ENCODE data around the gene CCS.
"Not testable (repeated sequence)": the region's sequence is repeated elsewhere in the genome, so short reads cannot be mapped to it uniquely, and the experiment has no call there.

Gene CCS

DNA sequence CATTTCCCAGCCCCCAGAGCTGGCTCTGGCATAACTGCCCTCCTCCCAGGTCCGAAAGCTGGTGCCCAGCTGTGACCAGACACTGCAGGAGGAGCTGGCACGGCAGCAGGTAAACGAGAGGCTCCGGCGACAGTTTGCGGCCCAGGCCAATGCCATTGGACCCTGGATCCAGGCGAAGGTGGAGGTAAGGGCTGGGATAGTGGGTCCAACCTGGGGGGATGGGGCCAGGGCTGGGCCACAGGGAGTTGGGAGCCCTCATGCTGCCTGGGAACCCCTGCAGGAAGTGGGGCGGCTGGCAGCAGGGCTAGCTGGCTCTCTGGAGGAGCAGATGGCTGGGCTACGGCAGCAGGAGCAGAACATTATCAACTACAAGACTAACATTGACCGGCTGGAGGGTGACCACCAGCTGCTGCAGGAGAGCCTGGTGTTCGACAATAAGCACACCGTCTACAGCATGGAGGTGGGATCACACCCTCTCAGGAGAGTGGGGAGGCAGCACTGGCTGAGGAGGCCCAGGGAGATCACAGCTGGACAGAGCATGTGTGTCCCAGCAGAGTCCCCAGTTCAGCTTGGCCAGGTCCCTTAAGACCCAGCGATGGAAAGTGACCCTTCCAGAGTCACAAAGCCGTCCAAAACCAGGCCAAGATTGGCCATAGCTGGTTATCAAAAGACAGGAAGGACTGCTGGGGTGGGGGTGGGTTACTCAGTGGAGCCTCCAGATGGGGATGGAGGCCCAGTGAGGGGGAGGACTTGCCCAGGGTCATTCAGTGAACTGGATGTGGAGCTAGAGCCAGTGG, 31.6 kb upstream of the CCS start:
- DNase-seq = no peak

DNA sequence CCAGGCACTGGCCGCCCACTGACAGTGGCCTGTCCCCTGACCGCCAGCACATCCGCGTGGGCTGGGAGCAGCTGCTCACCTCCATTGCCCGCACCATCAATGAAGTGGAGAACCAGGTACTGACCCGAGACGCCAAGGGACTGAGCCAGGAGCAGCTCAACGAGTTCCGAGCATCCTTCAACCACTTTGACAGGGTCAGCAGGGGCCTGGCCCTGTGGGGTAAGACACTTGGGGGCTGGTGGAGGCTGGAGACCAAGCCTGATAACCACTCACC, 31.1 kb upstream of the CCS start:
- no peak for DNase-seq

DNA sequence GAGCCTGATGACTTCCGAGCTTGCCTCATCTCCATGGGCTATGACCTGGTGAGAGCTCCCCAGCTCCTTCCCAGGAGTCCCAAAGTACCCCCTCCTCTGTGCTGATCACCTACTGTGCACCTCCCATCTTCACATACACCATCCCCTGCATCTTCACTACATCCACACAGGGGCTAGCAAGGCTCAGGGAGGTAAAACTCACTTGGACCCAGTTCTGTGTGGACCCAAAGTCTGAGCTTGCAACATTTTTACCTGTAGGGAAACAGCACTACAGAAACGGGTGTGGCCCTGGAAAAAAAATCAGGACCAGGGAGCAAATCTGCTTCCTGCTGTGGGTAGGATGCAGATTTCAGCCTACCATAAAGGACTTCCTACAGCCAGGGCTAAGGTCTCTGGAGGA, 30.7 kb upstream of the CCS start:
- no peak for DNase-seq

DNA sequence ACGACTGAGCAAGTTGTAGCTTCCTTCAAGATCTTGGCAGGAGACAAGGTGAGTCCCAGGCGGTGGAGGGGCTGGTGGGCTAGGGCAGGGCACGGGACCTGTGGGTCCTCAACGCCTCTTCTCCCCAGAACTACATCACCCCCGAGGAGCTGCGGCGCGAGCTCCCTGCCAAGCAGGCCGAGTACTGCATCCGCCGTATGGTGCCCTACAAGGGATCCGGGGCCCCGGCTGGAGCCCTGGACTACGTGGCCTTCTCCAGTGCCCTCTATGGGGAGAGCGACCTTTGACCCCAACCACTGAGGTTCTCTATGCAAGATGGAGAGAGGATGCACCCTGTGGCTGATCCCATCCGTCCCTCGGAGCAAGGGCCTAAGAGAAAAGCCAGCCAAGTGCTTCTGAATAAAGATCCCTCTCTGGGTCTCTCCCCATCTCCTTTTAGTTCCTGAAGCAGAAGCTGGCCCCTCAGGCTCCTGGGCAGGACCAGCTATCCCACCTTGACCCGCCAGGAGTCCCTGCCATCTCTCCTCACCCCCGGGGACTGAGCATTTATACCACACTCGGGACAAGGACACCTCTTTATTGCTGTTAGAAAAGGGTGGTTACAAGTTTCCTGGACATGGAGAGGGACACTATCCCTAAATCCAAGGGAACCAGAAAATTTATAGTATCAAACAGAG, 29.9 kb upstream of the CCS start:
- DNase-seq = no peak

DNA sequence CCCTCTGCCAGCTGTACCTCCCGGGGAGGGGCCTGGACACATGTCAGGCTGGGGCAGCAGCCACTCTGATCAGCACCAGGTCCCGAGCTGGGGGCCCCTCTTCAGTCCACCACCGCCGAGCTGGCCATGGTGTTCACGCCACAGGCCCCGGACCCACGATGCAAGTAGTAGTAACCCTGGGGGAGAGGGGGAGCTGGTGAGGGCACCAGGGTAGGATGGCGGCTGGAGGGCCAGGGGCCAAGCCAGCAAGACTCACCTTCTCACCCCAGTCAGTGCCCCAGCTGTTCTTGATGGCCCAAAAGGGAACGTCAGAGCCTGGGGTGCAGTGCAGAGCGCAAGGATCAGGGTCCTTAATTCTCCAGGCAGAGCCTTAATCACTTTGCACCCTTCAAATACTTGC, 29.2 kb upstream of the CCS start:
- DNase-seq = no peak

DNA sequence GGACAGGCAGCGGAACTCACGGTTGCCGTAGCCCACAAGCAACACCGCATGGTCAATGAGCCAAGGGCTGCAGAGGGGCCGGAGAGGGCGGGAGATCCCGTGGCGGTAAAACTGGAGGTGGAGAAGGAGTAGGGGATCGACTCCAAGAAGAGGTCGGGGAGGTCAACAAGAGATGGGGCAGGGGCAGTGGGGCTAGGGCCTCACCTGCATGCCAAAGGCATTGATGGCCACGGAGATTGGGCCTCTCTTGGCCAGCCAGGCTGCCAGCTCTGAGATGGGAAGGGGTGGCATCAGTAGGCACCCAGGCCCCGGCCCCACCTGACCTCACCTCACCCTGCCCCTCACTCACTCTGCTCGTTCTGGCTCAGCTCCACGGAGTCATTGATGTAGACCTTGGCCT, 28.4 kb upstream of the CCS start:
- DNase-seq = no peak

DNA sequence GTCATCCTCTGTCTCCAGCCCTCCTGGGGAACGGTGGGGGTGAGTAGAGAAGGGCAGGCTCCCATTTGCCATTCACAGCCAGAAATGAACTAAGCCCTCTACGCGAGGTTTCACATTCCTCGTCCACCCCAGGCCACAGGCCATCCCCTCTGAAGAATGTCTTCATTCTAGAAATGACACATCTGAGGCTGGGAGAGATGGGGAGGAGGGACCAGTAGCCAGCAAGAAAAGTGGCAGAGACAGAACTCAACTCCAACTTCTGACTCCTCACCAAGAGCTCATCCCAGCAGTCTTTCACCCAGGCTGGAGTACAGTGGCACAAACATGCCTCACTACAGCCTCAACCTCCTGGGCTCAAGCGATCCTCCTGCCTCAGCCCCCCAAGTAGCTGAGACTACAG, 28.0 kb upstream of the CCS start:
- DNase-seq = no peak

DNA sequence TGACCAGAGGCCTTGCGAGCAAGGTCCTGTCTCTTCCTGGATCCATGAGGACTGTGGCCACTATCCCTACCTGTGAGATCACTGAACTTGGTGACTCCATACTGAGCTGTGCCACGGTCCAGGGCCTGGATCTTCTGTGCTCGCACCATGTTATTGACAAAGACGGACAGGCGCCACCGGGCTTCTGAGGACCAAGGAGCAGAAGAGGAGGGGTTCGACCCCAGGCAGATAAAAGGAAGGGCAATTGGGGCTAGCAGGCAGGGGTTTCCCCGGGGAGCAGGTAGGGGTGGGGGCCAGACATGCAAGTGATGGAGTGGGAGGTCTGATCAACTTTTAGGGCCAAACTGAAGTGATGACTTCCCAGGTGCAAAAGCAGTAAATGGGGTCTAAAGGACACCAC, 26.8 kb upstream of the CCS start:
- no peak for DNase-seq

DNA sequence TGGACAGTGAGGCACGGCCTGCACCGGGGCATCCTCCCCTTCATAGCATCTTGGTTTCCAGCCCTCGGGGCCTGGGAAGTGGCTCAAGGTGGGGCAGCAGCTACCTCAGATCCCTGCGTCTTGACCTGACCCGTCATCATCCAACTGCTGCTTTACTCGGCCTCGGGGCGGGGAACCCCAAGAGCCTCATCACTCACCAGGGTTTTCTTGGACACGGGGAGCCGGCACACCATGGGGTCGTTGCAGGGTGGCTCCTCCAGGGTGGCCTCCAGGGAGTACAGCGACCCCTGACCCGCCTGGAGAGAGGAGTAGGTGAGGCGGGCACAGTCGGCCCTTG, 25.2 kb upstream of the CCS start:
- no peak for DNase-seq

DNA sequence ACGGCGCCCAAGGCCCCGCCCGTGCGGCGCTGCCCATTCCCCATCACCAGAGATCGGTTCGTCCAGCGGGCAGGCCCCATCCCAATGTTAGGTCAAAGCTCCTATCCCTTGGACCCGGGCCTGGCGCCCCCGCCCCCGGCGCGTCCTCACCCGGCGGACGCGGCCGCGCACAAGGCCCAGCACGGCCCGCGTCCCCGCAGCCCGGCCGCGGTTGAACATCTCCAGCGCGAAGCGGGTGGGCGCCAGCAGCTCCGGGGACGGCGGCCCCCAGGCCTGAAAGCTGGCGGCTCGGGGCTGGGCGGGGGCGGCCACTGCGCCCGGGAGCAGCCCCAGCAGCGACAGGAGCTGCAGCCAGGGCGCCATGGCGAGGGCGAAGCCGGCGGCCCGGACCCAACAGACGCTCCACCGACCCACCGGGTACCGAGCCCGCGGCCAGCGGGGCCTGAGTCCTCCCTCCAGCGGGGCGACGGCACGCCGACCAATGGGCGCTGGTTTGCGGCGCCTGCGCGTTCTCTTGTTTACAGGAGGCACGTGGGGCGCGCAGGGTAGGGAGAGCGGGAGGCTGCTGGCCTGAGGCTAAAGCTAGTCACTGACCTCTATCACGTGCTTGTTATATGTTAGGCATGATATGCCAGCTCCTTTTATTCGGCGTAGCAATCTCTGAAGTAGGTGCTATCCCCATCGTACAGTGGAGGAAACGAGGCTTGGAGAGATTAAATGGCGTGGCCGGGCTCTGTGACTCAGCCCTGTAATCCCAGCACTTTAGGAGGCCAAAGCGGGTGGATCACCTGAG, 24.7 kb upstream of the CCS start, which contains the start of gene CTSF:
Gene CTSF (minus strand): TSS at position 483 of the 793 bp plus-strand sequence. CDS start 120 bp downstream, at position 363.
- peak in 13 of 14 donors; percentile 73 to 95 (median 85) for DNase-seq

DNA sequence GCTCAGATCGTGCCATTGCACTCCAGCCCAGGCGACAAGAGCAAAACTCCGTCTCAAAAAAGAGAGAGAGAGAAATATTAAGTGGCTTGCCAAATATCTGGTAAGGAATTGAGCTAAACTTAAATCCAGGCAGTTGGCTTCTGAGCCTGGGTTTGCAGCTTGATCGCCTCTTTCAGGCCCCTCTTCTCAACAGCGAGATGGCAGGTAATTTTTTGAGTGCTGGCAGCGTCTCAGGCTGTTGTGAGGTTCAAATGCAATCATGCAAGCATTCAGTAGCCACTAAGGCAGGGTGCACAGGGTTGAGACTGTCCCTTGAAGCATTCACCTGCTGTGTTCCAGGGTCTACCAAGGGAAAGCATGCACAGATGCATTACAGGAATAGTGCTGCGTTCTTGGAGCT, 23.9 kb upstream of the CCS start:
- no peak for DNase-seq

DNA sequence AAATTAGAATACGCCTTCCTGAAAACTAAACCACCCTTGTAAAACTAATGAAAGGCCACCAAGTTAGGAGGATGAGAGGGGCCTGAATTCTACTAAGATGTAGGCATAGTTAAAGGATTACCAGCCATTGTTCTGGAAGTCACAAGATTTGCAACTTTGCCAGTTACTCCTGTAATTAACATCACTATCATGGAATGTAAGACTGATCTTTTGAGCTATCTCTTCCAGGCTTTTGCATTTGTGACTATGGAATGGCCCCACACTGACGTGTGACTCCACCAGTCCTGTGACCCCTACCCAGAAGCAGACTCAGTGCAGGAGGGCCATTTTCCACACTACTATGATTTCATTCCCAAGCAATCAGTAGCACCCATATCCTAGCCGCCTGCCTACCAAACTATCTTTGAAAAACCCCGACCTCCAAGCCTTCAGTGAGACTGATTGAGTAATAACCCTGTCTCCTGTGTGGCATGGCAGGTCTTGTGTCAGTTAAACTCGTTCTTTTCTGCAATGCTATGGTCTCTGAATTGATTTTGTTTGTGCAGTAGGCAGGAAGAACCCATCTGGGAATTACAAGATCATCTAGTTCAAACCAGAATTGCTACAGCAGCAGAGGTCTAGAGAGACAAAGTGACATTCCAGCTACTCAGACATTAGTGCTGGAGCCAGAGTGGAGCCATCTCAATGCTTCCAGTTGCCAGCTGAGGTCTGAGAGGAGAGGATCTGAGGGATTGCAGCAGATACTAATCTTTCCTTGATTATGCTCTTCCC, 22.7 kb upstream of the CCS start:
- DNase-seq = no peak

DNA sequence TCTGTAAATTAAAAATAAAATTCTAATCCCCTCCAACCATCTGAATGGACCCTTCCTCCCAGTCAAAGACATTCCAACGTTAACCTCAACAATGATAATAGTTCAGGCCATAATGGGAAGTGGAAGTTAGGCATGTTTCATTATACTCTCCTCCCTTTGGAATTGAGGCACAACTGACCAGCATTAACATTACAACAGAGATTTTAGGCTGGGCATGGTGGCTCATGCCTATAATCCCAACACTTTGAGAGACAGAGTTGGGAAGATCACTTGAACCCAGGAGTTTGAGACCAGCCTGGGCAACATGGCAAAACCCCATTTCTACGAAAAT, 22.2 kb upstream of the CCS start:
- DNase-seq = no peak

DNA sequence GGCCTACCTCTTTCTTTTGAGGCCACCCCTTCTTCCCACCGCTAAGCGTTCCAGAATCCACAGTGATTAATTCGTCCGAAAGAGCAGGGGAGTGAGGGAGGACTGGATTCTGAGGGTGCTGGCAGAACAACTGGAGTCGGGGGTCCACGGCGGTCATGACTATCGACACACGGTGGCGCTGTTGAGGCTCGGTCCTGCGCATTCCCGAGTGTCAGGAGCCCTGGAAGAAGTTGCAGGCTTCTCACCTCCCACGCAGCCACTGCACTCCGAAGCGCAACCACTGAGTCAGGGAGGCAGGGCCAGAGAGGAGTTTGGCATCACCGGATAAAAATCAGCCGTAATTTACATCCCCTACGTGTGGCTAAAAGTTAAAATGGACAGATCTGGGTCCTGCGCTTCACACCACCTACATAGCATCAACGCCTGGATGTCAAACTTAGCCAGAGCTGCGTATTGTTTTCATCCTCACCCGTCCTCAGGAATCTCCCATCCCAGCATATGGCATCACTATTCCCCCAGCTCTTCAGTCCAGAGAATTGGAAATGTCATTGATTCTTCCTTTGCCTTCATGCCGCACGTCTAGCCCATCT, 13.9 kb upstream of the CCS start:
- peak in 10 of 14 donors; percentile 8 to 64 (median 42) for DNase-seq

DNA sequence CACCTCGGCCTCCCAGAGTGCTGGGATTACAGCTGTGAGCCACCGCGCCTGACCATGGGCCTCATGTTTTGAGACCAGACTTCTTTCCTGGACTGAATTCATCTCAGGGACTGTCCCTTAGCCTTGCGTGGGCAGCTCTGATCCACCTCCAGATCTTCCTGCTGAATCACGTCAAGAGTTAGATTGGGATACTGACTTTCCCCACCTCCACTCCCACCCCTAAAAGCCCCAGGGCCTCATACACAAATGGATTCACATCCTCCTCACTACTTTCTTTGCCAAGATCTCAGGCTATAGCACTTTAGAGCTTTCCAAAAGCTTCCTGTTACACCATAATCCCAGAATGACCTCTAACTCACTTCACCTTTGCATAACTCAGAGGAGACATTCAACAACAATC, 12.2 kb upstream of the CCS start:
- DNase-seq = no peak

DNA sequence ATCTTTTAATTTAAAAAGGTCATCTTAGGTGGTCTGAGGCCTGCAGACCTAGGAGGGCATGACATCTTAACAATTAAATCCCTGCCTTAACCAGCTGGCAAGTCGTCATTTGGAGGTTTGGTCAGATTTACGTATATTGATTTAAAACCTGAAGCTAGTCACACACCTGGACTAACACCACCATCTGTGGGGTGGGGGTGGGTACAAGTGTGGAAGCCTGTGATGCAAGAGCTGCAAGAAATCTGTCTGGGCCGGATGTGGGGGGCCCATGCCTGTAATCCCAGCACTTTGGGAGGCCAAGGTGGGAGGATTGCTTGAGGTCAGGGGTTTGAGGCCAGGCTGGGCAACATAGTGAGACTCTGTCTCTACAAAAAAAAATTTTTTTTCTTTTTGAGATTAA, 11.7 kb upstream of the CCS start:
- no peak for DNase-seq

DNA sequence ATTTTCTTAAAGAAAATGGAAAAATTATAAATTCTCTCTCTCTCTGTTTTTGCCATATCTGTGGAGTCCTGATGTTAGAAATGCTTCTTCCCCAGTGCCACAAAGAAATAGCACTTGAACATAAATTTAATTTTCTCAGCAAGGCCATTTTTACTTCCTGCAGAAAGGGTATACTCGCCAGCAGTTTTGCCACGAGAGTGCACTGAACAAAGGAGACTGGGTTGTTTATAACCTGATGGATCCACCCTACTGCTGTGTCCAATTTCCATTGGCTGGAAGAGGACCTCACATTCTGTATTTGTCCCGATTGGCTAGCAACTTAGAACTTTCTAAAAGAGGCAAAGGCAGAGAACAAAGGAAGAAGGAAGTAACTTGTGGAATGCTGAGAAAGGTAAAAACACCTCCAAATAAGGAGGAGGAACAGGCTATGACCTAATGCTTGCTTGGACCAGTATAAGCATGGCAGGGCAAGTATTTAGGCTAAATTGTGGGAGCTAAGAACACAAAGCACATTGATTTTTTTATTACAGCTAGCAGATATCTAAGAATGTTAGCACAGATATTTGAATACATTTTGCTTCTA, 10.3 kb upstream of the CCS start:
- not testable (repeated sequence) for DNase-seq

DNA sequence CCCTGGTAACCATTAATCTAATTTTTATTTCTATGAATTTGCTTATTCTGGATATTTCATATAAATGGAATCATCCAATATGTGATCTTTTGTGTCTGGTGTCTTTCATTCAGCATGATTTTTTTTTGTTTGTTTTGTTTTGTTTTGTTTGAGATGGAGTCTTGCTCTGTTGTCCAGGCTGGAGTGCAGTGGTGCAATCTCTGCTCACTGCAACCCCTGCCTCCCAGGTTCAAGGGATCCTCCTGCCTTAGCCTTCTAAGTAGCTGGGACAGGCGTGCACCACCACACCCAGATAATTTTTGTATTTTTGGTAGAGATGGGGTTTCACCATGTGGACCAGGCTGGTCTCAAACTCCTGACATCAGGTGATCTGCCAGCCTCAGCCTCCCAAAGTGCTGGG, 7.5 kb upstream of the CCS start:
- not testable (repeated sequence) for DNase-seq

DNA sequence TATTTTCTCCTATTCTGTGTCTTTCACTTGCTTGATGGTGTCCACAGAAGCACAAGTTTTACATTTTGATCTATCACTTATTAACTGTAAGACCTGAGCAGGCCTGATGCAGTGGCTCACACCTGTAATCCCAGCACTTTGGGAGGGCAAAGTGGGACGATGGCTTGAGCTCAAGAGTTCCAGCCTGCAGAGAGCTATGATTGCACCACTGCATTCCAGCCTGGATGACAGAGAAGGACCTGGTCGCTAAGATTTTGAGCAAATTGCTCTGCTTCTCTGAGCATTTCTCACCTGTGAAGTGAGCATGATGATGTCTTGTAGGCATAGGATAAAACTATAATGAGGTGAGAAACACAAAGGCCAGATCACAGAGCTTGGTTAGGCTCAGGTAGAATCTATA, 6.8 kb upstream of the CCS start:
- DNase-seq = no peak

DNA sequence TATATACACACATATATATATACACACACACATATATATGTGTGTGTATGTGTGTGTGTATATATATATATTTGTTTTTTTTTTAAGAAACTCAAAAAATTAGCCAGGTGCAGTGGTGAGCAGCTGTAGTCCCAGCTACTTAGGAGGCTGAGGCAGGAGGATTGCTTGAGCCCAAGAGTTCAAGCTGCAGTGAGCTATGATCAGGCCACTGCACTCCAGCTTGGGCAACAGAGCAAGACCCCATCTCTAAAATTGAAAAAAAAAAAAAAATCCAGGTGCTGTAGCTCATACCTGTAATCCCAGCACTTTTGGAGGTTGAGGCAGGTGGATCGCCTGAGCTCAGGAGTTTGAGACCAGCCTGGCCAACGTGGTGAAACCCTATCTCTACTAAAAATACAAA, 3.7 kb upstream of the CCS start:
- DNase-seq = not testable (repeated sequence)

DNA sequence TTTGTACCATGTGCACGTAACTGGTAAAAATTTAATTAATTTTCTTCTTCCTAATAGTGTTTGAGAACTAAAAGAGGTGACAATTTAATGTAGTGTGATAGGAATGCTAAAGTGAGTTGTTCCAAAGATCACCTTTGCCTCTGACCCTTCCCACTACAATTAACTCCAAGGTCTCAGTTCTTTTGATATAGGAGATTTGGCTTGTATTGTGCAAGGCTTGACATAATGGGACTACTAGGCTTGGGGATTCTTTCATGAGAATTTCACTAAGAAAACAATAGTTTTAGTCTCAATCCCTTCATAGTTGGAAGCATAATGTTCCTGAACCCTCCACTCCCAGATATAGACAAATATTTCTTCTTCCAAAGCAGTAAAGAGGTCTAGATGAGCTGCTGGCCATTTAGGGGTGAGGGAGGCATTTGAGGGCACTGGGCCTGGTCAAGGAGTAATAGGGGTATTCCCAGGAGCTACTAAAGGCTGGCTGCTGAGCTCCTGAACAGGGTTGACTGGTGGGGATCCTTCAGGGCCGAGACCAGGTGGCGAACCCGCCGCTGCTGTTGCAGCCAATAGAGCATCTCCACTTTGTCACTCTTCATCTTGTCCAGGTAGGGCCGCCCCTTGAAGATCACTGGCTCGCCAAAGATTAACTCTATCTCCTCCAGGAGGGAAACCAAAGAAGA, 2.8 kb upstream of the CCS start:
- DNase-seq = no peak

DNA sequence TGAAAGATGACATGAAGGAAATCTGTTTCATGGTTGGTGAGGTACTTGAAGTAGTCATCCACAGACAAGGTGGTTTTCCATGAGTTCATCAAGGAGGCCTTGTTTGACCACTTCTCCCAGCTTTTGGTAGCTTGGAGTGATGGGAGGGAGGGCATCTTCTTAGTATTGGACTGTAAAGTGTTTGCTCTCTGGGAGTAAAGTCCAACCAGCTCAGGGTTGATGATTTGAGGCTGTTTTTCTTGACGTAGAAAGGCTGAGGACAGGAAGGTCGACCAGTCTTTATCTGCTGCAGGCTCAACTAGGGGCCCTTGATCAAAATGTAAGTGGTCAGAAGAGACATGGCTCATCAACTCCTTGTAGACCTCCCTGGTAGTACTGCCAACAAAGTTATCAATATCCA, 1.8 kb upstream of the CCS start:
- DNase-seq = no peak

Data from C1 segment of cervical spinal cord (tissue), 14 donors.